ENCODE data around the gene SLC15A5.

DNA sequence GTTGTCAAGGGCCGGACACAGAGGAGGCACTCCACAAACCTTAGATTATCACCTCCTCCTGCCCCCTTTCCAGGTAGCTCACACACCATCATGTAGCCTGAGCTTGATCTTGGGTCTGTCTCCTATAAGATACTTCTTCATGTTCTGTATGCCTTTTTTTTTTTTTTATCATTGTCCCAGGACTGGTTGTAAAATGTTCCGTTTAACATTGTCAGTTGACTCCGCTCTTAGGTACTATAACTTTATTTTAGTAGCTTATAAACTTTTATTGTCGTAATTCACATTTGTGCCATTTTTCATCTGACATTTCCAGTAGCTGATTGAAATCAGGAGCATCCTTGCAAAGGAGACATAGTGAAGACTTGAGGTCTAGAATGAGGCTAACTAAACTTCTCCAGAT lies 79.9 kb downstream of the SLC15A5 start:
- TF ChIP-seq POLR2AphosphoS5 (IDR thresholded peaks at IDR 0.05; ENCODE audit: borderline replicate concordance, low read depth, low read length) (no peak), EZH2 (IDR thresholded peaks at IDR 0.05) (no peak)
